ENCODE data around the gene PCNX1.

The PCNX1 gene

DNA sequence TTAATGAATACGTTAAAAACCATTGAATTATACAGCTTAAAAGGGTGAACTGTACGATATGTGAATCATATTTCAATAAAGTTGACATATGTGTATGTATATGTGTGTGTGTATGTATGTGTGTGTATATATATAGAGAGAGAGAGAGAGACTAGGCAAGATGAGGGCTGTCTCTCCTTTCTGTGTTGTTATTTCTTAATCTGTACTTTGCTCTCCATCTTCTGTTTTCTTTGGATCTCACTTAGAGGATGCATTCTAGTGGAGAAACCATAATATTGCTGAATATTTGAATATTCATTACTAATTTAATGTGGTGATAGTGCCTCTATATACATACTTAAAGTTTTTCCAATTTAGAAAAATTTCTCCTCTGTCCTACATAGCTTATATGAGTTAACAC lies 50.5 kb downstream of the PCNX1 start:
- no peak for DNase-seq (ENCODE audit: low read depth)

DNA sequence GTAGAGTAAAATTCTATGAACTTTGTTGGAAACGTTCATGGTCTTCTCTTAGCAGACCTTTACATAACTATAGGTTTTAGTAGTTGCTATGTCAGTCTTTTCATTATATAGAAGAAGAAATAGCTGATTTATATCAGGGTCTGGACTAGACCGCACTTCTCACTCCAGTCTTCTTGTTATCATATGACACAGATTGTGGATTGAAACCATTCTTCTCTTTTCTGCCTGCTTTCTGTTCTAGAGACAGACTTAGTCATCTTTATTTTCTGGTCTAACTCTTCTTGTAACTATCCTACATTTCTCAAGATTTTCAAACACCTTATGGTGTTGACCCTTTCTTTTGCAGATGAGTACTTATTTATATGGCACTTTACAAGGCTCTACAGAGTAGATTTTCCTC lies 55.7 kb downstream of the PCNX1 start:
- DNase-seq (ENCODE audit: low read depth), result no peak

DNA sequence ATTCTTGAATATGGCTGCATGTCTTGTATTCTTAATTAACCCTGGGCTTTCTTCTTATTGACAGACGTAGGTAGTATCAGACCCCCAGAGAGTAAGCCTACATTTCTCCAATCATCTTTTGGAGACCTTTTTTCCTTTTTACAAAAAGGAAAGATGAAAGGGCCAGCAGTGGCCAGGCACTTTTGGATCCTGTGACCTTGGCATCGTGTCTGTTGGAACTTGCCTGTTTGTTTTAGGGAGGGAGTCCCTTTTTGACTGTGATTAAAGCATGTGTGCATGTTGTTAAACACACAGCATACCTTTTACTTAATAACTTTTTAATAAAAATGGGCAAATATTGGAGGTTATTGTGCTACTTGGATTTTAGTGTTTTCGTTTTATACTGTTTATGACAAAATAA lies 57.2 kb downstream of the PCNX1 start:
- DNase-seq (ENCODE audit: low read depth), result no peak

DNA sequence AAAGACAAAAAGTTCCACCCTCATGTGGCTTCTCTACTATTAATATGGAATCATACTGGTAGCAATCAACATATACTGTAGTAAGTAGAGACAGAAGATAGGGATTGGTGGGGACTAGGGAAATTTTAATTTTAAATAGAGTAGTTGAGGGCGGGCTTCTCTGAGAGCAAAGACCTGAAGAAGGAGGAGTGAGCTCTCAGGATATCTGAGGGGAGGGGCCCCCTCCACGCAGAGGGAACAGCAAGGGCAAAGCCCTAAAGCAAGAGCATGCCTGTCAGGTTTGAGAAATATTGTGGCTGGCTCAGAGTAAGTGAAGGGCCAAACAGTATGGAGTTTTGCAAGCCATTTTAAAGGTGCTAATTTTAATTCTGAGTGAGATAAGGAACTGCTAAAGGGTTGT lies 64.3 kb downstream of the PCNX1 start:
- no peak for DNase-seq (ENCODE audit: low read depth)

DNA sequence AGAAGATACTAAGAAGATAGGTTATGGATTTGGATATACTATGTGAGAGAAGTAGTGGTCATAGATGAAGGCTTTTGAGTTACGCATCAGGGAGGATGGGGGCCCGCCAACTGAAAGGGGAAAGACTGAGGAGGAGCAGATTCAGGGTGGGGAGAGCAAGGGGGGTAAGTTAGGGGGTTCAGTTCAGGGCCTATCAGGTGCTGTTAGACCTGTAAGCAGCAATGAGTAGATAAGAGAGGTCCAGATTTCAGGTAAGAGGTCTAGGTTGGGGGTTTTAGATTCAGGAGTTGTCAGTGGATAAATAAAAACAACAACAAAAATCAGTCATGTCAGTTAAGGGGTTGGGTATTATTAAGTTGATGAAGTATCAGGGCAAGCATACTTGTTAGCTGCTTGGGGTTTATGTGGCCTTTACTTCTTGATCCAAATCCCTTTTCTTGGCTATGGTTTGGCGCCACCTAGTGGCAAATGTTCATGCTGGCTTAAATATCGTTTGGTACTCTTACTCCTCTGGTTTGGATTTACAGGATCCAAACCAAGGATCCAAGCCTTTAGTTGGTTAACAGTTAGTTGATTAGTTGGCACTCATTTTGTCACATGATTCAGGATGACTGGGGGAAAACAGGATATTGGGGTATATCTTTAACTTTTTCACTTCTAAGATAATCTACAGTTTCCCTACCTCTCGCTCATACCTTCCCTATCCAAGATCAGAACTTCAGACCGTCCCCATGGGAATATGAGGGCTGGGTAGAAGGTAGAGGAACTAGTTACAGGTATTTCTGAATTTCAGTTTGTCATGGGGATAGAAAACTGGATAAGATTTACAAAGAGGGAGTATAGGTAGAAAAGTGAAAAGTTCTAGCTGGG lies 65.1 kb downstream of the PCNX1 start:
- DNase-seq (ENCODE audit: low read depth), result peak; percentile 42

DNA sequence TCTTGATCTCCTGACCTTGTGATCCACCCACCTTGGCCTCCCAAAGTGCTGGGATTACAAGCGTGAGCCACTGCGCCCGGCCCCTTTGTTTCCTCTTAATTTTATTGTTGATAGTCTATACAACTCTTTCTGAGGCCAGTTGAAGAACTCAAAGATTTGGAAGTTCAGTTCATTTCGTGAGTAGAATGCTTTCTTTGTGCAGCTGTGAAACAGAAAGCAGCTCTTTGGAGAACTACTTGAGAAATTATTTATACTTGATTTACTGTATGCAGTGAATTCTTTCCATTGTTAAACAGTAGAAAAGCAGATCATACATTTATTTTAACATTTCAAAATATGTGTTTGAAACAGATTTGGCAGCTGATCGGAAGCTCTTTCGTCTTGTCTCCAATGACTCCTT lies 69.3 kb downstream of the PCNX1 start:
- no peak for DNase-seq (ENCODE audit: low read depth)

DNA sequence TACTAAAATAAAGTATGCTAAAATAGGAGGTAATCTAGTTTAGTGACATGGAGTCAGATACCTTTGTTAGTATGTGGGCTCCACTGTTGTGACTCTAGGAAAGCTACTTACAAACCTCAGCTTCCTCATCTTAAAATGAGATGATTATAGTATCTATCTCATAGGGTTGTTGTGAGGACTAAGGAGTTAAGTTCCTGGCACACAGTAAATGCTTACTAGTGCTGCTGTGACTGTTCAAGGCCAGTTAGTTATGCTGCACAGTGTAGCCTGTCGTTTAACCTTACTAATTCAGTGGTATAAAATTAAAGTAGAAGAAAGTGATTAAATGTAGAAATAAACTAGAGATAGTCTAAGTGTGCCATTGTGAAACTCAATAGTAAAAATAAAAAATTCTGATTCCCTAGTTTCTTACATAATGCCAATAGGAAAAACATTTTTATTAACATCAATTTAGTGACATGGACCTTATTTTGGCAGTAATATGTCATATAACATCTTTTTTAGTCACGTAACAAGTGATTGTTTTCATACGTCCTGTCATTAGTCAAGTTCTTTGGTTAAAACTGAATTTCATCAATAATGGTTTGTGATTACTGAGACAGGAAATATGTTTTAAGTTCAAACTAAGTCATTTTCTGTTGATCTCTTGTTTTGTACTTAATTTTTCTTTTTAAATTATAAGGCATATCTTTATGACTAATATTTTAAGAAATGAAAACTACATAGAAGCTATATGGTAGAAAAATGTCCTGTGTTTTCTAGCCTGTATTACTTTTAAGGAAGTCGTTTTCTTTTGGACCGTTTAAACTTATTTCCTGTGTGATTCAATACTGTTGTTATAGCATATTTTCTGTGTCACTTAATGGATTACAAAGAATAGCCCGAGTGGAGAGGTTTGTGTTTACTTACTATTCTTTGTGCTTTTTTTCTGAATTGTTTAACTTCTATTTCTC lies 74.0 kb downstream of the PCNX1 start:
- DNase-seq (ENCODE audit: low read depth), result no peak

DNA sequence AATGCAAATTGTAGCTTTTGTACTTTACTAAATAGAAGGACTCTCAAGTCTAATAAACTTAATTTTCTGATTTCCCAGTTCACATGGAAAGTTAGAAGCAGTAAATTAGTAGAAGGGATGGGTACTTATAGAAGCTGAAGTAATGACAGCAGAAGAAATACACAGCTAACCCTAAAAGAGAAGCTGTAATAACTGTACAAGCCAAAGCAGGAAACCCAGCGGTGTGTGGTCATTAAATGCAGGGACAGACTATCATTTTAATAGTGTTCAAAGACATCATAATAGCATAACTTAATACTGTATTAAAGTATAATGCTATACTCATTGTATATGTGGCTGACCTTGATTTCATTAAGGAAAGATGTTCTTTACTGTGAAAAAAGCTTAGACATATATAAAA lies 74.9 kb downstream of the PCNX1 start:
- no peak for DNase-seq (ENCODE audit: low read depth)

DNA sequence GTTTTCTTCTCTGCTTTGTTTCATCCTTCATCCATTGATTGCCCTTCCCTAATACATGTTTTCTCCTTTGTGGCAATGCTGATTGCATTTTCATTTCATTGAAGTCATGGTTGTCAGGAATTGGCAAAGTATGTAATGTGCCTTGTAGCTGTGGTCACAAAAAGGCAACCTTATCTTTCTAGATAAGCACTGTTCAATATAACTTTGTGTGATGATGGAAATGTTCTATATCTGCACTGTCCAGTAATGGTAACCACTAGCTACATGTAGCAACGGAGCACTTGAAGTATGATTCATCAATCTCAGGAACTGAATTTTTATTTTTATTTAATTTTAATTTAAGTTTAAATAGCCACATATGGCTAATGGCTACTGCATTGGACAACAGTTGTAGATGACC lies 79.8 kb downstream of the PCNX1 start:
- no peak for DNase-seq (ENCODE audit: low read depth)

DNA sequence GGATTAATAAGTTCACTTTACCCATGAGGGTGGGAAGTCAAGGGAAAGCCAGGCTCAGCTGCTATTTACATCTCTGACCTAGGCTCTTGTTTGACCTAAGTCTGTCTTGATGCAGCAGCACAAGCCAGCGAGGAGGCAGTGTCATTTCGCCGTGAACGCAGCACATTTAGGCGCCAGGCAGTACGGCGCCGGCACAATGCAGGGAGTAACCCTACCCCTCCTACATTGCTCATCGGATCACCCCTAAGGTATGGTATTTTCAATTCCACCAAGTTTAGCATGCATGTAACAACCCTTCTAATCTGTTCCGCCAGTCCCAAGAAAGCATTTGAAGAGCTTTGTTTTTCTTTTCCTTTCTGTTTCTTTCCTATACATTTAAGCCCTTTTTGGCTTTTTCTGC lies 81.2 kb downstream of the PCNX1 start:
- DNase-seq (ENCODE audit: low read depth), result no peak

DNA sequence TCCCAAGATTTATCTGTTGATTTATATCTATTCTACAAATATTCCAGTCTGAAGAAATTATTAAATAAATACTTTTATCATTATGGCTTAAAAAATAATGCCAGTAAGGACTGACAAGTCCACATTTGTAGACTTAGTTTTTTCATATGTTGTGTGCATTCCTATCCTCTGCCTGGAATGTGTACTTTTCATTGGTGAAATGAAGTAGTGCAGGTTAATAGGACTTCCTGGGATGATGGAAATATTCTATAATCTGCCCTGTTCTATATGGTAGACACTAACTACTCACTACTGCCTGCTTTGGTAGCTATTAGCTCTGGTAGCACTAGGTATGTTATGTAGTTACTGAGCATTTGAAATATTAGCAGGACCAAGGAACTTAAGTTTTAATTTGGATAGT lies 86.7 kb downstream of the PCNX1 start:
- no peak for DNase-seq (ENCODE audit: low read depth)

DNA sequence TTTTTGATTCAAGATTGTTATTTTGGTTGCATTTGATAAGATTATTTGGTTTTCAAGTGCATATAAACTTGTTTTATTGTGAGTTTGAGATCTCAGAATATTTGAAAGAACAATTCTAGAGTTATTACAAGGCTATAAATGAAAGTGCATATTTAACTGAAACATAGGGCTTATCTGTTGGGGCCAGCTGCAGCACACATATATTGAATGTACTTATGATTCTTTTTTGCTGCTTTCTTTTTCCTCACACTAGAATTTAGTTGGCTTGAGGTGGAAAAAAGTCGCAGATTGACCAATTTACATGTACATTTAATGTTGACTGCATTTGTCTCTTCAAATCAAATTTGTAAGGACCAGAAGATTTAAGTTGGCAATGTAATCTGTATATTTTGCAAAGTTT lies 88.0 kb downstream of the PCNX1 start:
- DNase-seq (ENCODE audit: low read depth), result no peak

DNA sequence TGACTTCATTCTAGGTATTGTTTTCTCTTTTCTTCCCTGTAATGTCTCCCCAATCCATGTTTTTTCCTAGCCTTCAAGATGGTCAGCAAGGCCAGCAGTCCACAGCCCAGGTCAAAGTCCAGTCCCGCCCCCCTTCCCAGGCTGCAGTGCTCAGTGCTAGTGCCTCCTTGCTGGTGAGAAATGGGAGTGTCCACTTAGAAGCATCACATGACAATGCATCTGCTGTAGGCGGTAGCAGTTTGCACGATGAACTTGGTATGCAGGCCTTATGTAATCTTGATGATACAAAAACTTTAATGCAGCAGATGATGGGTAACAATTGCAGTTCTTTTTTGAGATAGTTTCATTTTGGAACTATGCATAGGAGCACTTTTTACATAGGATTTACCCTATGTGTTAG lies 88.4 kb downstream of the PCNX1 start:
- DNase-seq (ENCODE audit: low read depth), result no peak

DNA sequence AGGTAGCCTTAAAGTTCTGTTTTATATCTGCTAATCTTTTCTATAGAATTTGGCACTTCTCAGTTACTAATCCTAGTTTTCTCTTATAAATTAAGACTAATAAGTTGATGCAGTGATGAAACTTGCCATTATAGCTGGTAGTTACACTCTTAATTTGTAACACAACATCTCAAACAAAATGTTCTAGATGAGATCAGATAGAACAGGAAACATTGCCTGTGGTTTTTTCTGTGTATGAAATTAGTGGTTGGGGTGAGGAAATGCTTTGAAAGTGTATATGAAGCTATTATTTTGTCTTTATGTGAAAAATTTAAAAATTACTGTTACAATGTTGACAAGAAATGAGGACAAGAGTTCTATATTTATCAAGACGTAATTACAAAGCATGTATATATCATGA lies 91.9 kb downstream of the PCNX1 start:
- no peak for DNase-seq (ENCODE audit: low read depth)

DNA sequence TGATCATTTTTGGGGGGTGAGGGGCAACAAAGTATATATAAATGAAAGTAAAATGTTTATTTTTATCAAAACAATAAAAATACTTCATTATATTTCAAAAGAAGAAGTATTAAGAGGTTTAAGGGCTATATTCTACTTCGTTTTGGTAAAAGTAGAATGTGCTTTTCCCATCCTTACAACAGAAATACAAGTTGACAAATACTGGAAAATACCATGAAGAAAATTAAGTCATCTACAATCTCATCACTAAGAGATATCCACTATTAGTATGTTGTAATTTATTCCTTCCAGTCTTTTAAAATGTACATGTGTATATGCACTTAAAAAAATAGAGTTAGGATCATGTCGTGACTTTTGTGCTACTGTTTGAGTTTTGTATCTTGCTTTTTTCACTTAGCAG lies 92.8 kb downstream of the PCNX1 start:
- DNase-seq (ENCODE audit: low read depth), result no peak

DNA sequence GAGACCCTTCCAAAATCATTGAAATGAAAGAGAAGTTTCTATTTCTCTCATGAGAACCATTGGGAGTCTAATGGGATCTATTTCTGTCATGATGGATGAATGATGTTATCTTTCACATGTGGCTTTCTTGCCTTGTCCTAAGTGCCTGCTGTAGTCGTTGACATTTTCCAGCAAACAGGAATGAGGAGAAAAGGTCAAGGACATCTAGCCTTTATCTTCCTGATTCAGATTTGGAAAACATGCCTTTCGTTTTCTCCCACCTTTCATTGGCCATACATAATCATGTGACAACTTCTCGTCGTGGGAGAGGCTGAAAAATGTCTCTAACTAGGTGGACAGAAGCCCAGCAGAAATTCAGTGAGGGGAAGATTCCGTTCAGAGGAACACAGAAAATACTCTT lies 94.5 kb downstream of the PCNX1 start:
- no peak for DNase-seq (ENCODE audit: low read depth)

DNA sequence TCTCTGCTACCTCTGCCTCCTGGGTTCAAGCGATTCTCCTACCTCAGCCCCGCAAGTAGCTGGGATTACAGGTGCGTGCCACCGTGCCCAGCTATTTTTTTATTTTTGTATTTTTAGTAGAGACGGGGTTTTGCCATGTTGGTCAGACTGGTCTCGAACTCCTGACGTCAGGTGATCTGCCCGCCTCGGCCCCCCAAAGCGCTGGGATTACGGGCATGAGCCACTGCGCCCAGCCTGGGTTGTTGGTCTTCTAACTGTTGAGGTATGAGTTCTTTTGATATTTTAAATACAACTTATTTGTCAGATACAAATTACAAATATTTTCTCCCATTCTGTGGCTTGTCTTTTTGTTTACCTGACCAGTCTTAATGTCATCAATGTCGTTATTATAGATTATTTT lies 95.9 kb downstream of the PCNX1 start:
- DNase-seq (ENCODE audit: low read depth), result no peak

DNA sequence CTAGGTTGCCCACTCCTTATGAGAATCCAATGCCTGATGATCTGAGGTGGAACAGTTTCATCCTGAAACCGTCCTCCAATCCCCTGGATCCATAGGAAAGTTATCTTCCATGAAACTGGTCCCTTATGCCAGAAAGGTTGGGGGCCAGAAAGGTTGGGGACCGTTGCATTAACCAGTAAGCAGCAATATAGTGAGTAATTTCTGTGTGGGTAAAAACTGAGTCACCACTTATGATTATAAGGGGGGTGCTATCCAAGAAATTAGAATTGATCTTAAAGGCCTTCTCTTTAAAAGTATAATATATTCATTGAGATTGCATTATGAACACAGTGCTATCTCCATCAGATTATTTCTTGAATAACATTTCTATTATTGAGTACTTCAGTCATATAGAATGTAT lies 97.2 kb downstream of the PCNX1 start:
- DNase-seq (ENCODE audit: low read depth), result no peak

DNA sequence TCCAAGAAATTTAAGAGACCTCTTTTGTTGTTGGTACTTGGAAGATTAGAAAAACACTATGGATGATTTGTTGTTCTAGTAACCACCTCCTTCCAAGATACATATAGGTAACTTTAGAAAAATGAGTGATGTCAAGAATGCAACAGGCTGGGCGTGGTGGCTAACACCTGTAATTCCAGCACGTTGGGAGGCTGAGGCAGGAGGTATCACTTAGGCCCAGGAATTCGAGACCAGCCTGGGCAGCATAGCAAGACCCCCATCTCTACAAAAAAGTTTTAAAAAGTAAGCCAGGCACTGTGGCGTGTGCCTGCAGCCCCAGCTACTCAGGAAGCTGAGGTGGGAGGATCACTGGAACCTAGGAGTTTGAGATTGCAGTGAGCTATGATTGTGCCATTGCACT lies 97.8 kb downstream of the PCNX1 start:
- no peak for DNase-seq (ENCODE audit: low read depth)

DNA sequence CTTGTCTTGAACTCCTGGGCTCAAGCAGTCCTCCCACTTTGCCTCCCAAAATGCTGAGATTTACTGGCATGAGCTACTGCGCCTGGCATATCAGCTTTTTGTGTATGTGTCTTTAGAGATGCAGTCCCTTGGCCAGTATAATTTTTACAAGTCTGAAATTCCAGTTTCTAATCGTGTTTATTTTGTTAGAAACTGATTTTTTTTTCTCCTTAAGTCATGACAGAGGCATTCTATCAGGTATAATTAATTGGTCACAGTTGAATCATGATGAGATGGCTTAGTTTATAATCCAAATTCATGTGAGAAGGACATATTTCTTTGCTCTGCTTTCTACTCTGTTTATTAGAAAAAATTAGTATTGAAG lies 98.9 kb downstream of the PCNX1 start:
- no peak for DNase-seq (ENCODE audit: low read depth)

DNA sequence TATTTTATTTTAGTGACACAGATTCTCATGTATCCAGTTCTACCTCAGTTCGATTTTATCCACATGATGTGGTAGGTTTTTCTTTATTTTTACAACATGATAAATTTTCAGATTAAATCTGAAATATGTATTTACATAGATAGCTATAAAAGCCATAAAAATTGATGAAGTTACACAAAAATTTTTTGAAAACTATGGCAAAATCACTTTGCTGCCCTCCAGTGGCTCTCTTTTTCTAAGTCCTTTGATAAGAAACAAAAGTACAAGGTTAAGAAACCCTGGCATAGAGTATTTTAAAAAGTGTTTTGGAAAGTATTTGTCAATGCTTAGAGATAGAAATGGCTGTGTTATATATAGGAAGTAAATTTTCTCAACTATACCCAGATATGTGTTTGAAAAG lies 104.2 kb downstream of the PCNX1 start:
- no peak for DNase-seq (ENCODE audit: low read depth)

DNA sequence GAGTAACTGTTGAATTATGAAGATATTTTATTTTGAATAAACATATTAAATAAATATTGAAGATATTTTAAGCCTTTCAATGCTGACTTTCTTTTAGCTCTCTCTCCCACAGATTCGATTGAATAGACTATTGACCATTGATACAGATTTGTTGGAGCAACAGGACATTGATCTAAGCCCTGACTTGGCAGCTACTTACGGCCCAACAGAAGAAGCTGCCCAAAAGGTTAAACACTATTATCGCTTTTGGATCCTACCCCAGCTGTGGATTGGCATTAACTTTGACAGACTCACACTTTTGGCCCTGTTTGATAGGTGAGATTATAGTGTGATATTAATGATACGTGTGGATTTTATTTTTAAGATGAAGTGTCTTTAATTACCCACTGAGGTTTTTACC lies 105.6 kb downstream of the PCNX1 start:
- no peak for DNase-seq (ENCODE audit: low read depth)

DNA sequence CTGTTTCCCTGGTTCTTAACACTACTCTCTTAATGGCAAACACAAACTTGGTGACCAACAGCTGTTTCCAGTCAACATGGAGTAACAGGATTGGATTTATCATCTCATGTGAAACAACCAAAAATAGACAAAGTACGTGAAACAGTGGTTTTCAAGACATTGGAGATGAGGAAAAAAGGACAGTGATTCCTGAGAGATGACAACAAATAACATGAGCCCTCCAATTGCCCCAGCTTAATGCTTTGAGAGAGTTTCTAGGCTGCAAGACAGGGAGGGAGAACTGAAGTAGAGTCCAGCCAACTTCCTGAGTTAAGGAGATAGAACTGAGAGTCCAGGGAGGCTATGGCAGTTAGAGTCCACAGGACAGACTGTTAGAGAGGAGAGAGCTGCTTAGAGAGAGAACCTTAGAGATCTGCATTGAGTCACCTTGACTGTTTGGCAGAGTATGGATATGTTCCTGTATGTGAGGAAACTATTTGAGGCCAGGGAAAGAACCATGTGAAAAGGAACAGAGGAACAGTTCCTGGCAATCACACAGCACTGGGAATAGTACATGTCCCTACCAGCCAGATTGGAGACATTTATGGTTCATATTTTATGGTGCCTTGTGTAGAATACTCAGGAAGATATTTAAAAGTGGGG lies 106.4 kb downstream of the PCNX1 start:
- DNase-seq (ENCODE audit: low read depth), result no peak
